Endothelial cell of umbilical vein (primary cell): ENCODE measurements around the gene TBC1D24. TPM values are rescaled to one million over a fixed set of nuclear protein-coding genes. Genes with fewer than 3 reads are reported as not detected.
A peak's percentile ranks its signal among the peaks of the same experiment; 100 is the strongest.

Experiments used
- BruUV-seq: library from RNA; stranded (reverse); fragments of 400-500 nt; replicated peaks from 2 replicates; lab custom pipeline; 2021; lab: Mats Ljungman, UMichigan
- CTCF ChIA-PET: fragments of 300-600, 350-600 bp; sonication (Branson Sonifier 250); formaldehyde crosslinking; loops from one replicate; lab custom pipeline; 2021; ENCODE audit warnings: antibody characterized with exemption, inconsistent platforms; lab: Charles Lee
- POLR2A ChIA-PET: fragments of 300-600, 350-600 bp; sonication (Branson Sonifier 250); formaldehyde crosslinking; loops from one replicate; lab custom pipeline; 2021; ENCODE audit warnings: antibody characterized with exemption, inconsistent platforms; lab: Charles Lee
- DNase-seq: peaks from one replicate; pipeline ENCODE4 v3.0.0-alpha.2; 2011; ENCODE audit warnings: low read depth, low spot score
- FAIRE-seq: peaks from 2 replicates; lab custom pipeline; 2011; peaks lifted over from hg19 to GRCh38; lab: Jason Lieb, UNC
- H2AFZ ChIP-seq: 2 replicates; pipeline ENCODE4 v1.6.0; 2012; ENCODE audit warnings: low read depth, low read length, control low read depth, inconsistent platforms
- H3K27ac ChIP-seq: 2 replicates; pipeline ENCODE4 v1.5.1; 2011; ENCODE audit warnings: low read depth, mild to moderate bottlenecking, control low read depth, low read length, moderate library complexity; ENCODE audit not compliant: insufficient read depth
- H3K27me3 ChIP-seq, 2 experiments: 2 replicates each; pipeline versions ENCODE4 v1.6.0 to v1.6.1; 2011; ENCODE audit warnings: low read length in 2 of 2, mixed read lengths in 1 of 2; ENCODE audit not compliant: control insufficient read depth in 2 of 2, insufficient read depth in 2 of 2
- H3K36me3 ChIP-seq, 2 experiments: 2 replicates in 1 of 2; 3 replicates in 1 of 2; pipeline ENCODE4 v1.5.1; 2011; ENCODE audit warnings: low read length in 2 of 2, mild to moderate bottlenecking in 1 of 2, moderate library complexity in 1 of 2; ENCODE audit not compliant: control insufficient read depth in 2 of 2, insufficient read depth in 2 of 2; ENCODE audit errors: extremely low read depth in 1 of 2
- H3K4me1 ChIP-seq: 3 replicates; pipeline ENCODE4 v1.5.1; 2011; ENCODE audit warnings: mild to moderate bottlenecking, low read length; ENCODE audit not compliant: control insufficient read depth, insufficient read depth; ENCODE audit errors: extremely low read depth
- H3K4me2 ChIP-seq: 2 replicates; pipeline ENCODE4 v1.6.1; 2011; ENCODE audit warnings: low read length, control low read depth, mixed read lengths; ENCODE audit not compliant: insufficient read depth
- H3K4me3 ChIP-seq, 3 experiments: fragments of 200-600 bp in 1 of 3; sonication (generic), shearing (Covaris generic) in 1 of 3; replicated peaks in 1 of 3; 2 replicates each; pipeline ENCODE4 v1.5.1; 2011 to 2016; ENCODE audit warnings: control low read depth in 3 of 3, low read length in 3 of 3, mild to moderate bottlenecking in 2 of 3, inconsistent platforms in 1 of 3, low read depth in 1 of 3, moderate library complexity in 1 of 3; ENCODE audit not compliant: insufficient read depth in 1 of 3
- H3K79me2 ChIP-seq: 2 replicates; pipeline ENCODE4 v1.6.0; 2012; ENCODE audit warnings: low read length, inconsistent platforms; ENCODE audit not compliant: control insufficient read depth, insufficient read depth
- H3K9ac ChIP-seq: replicated peaks from 2 replicates; pipeline ENCODE3; 2011; ENCODE audit warnings: low read length, control low read depth; ENCODE audit not compliant: insufficient read depth; ENCODE audit errors: extremely low read depth
- H3K9me1 ChIP-seq: replicated peaks from 3 replicates; pipeline ENCODE4 v1.6.0; 2011; ENCODE audit warnings: mild to moderate bottlenecking, low read length; ENCODE audit not compliant: control insufficient read depth, insufficient read depth; ENCODE audit errors: extremely low read depth
- H3K9me3 ChIP-seq: replicated peaks from 2 replicates; pipeline ENCODE4 v1.5.1; 2012; ENCODE audit warnings: low read length, inconsistent platforms; ENCODE audit not compliant: control insufficient read depth, insufficient read depth
- H4K20me1 ChIP-seq: replicated peaks from 2 replicates; pipeline ENCODE3; 2011; ENCODE audit warnings: mild to moderate bottlenecking, low read length; ENCODE audit not compliant: control insufficient read depth, insufficient read depth; ENCODE audit errors: extremely low read depth
- CTCF ChIP-seq, 2 donors: IDR thresholded peaks; 1 replicate in 1 of 2; 2 replicates in 1 of 2; pipeline ENCODE4 v1.5.1; 2011; ENCODE audit warnings: low read length in 2 of 2, mild to moderate bottlenecking in 2 of 2, moderate library complexity in 2 of 2, control low read depth in 1 of 2, inconsistent platforms in 1 of 2, low read depth in 1 of 2; ENCODE audit not compliant: insufficient read depth in 1 of 2; ENCODE audit errors: extremely low read depth in 1 of 2
- EZH2 ChIP-seq: IDR thresholded peaks from 2 replicates; pipeline ENCODE4 v1.6.1; 2012; ENCODE audit warnings: borderline replicate concordance, low read depth, mild to moderate bottlenecking, moderate library complexity, low read length, inconsistent platforms; ENCODE audit not compliant: severe bottlenecking
- GATA2 ChIP-seq: IDR thresholded peaks from 2 replicates; pipeline ENCODE4 v1.7.0; 2011; ENCODE audit warnings: low read depth, mild to moderate bottlenecking, moderate library complexity, mixed read lengths, low read length; ENCODE audit not compliant: insufficient read length, insufficient read depth
- JUN ChIP-seq: IDR thresholded peaks from 2 replicates; pipeline ENCODE4 v1.6.1; 2011; ENCODE audit warnings: borderline replicate concordance, low read depth; ENCODE audit not compliant: insufficient read length, insufficient read depth
- MAX ChIP-seq: IDR thresholded peaks from 2 replicates; pipeline ENCODE4 v1.6.1; 2011; ENCODE audit not compliant: insufficient read depth, insufficient read length
- MYC ChIP-seq: IDR thresholded peaks from one replicate; pipeline ENCODE4 v1.6.1; 2011; ENCODE audit warnings: mild to moderate bottlenecking, low read depth, low read length
- POLR2A ChIP-seq: IDR thresholded peaks from 2 replicates; pipeline ENCODE4 v1.6.1; 2012; ENCODE audit warnings: low read depth, mild to moderate bottlenecking, control low read depth, low read length
- dilution Hi-C: fragments of 300-500 bp; cut with MboI; formaldehyde crosslinking; loops from one replicate; pipeline ENCODE4 v1.15.0; 2019; ENCODE audit warnings: low sequenced_read_pairs; ENCODE audit not compliant: extremely low pct_ligation_motif_present
- intact Hi-C: fragments of 100-400 bp; cut with micrococcal nuclease; formaldehyde crosslinking; loops from one replicate; pipeline ENCODE4 v1.10.0; 2022
- polyA plus RNA-seq, 4 experiments: library from polyadenylated mRNA; depleted of rRNA in 3 of 4; stranded (reverse) in 3 of 4; unstranded in 1 of 4; fragments of >200 nt; gene quantifications; 2 replicates each; pipeline versions ENCODE4 v1.2.1 to v1.2.3, GENCODE V29; 2011 to 2012; ENCODE audit warnings: missing spikeins in 1 of 4
- total RNA-seq: library from RNA; stranded (reverse); gene quantifications from 2 replicates; pipeline ENCODE4 v1.2.3, GENCODE V29; 2021

Gene TBC1D24
- total and polyA plus RNA-seq, 2 donors (not counting 3 experiments of a cell fraction or from before 2014, with no cell fraction given), result 8.1 to 22.8 TPM

- no peak overlapping the region for H3K4me3 ChIP-seq
- DNase-seq, result no peak
- no peak overlapping the region for H2AFZ ChIP-seq
- peak; percentile 73 for TF ChIP-seq EZH2
- no peak for TF ChIP-seq MAX
- peaks cover 15% of the 10 kb centered on the region for H3K4me1 ChIP-seq
- H3K9ac ChIP-seq, result no peak overlapping the region
- H3K9me1 ChIP-seq, result no peaks in the 10 kb centered on the region
- BruUV-seq, result no TSS peak
- H3K36me3 ChIP-seq, result no peaks in the 10 kb centered on the region
- H3K9me3 ChIP-seq, result no peaks in the 10 kb centered on the region
- intact Hi-C loops (no loop called here), dilution Hi-C loops (no loop called here)
- H4K20me1 ChIP-seq, result no peaks in the 10 kb centered on the region
- POLR2A ChIA-PET, result no interaction called here
- CTCF ChIA-PET, result no interaction called here
- H3K79me2 ChIP-seq, result peaks cover 6% of the 10 kb centered on the region
- peaks cover 18 to 22% of the 10 kb centered on the region in 2 experiments for H3K27me3 ChIP-seq
- H3K4me2 ChIP-seq, result no peak overlapping the region
- no peak for FAIRE-seq
- H3K27ac ChIP-seq, result no peak overlapping the region
These were observed 3.1 kb upstream of the TBC1D24 start for GRCh38 chr16:2471653-2472487.

- peaks cover 15% of the 10 kb centered on the region for H3K4me1 ChIP-seq
- no peaks in the 10 kb centered on the region for H4K20me1 ChIP-seq
- no peak overlapping the region for H2AFZ ChIP-seq
- no peak overlapping the region for H3K9ac ChIP-seq
- H3K27me3 ChIP-seq, result peaks cover 18 to 22% of the 10 kb centered on the region in 2 experiments
- no peak overlapping the region for H3K4me2 ChIP-seq
- H3K9me1 ChIP-seq, result no peaks in the 10 kb centered on the region
- DNase-seq (no peak), FAIRE-seq (no peak)
- dilution Hi-C loops (no loop called here), intact Hi-C loops (no loop called here)
- no peaks in the 10 kb centered on the region for H3K9me3 ChIP-seq
- POLR2A ChIA-PET, result no interaction called here
- CTCF ChIA-PET, result no interaction called here
- no peak for TF ChIP-seq MYC
- TF ChIP-seq JUN, result no peak
- no peak for TF ChIP-seq GATA2
- no peak for TF ChIP-seq EZH2
- no peak for TF ChIP-seq CTCF (IDR thresholded peaks at IDR 0.05; ENCODE audit: extremely low read depth in 1 of 2, insufficient read depth in 1 of 2, low read depth in 1 of 2, low read length in 2 of 2)
- TF ChIP-seq POLR2A, result no peak
- TF ChIP-seq MAX, result no peak
- H3K79me2 ChIP-seq, result peaks cover 6% of the 10 kb centered on the region
- H3K4me3 ChIP-seq, result no peak overlapping the region
- no TSS peak for BruUV-seq
- no peaks in the 10 kb centered on the region for H3K36me3 ChIP-seq
- no peak overlapping the region for H3K27ac ChIP-seq
These were observed 2.5 kb upstream of the TBC1D24 start for GRCh38 chr16:2472488-2472864.
